Measurements from ENCODE around the gene ZNF579. TPM values are rescaled to one million over a fixed set of nuclear protein-coding genes. Genes with fewer than 3 reads are reported as not detected.

The ZNF579 gene
- 2.1 and 3.0 TPM in 2 replicates for total RNA-seq

GRCh38 chr19:55580628-55581144, at the start of gene ZNF579:
TSS of gene ZNF579 (minus strand) at chr19:55580848. CDS start at chr19:55579639, 1,209 bp downstream.

GRCh38 chr19:55624109-55625003, 43.7 kb upstream of the ZNF579 start, which contains the start of gene ZNF784:
TSS of gene ZNF784 (minus strand) at chr19:55624566. CDS start at chr19:55624561, 5 bp downstream.

GRCh38 chr19:55605637-55606470, 25.2 kb upstream of the ZNF579 start, which contains the start of gene ZNF865:
TSS of gene ZNF865 (plus strand) at chr19:55605647. CDS start at chr19:55613619, 7,972 bp downstream.

GRCh38 chr19:55599842-55600661, 19.4 kb upstream of the ZNF579 start, which contains the start of gene ZNF524:
TSS of gene ZNF524 (plus strand) at chr19:55600288. CDS start at chr19:55602113, 1,825 bp downstream.

GRCh38 chr19:55599468-55599841, 18.8 kb upstream of the ZNF579 start, which contains the start of gene FIZ1:
TSS of gene FIZ1 (minus strand) at chr19:55599517. CDS start at chr19:55597865, 1,652 bp downstream.

GRCh38 chr19:55545443-55545842, 35.2 kb downstream of the ZNF579 start, which contains the start of gene SBK3:
TSS of gene SBK3 (minus strand) at chr19:55545543. CDS start at chr19:55545543, 0 bp downstream.

GRCh38 chr19:55536951-55537740, 43.5 kb downstream of the ZNF579 start, which contains the start of gene SBK2:
TSS of gene SBK2 (minus strand) at chr19:55537133. CDS start at chr19:55536294, 839 bp downstream.

Other genes with a start within 250 kb of the ZNF579 start
- 4.8 and 6.7 TPM in 2 replicates for gene KMT5C, start 241.0 kb downstream of the ZNF579 start, total RNA-seq
- not detected in 2 replicates for gene COX6B2, start 226.1 kb downstream of the ZNF579 start, total RNA-seq
- gene GARIN5B, start 217.6 kb downstream of the ZNF579 start, total RNA-seq: not detected in 2 replicates
- 1.1 and 14.9 TPM in 2 replicates for gene IL11, start 210.4 kb downstream of the ZNF579 start, total RNA-seq
- not detected in 2 replicates for gene TMEM190, start 204.0 kb downstream of the ZNF579 start, total RNA-seq
- gene TMEM238, start 196.6 kb downstream of the ZNF579 start, total RNA-seq: 0.12 and 0.26 TPM in 2 replicates
- gene RPL28, start 194.9 kb downstream of the ZNF579 start, total RNA-seq: 153 and 182 TPM in 2 replicates
- gene UBE2S, start 173.1 kb downstream of the ZNF579 start, total RNA-seq: 73.4 and 105 TPM in 2 replicates
- not detected in 2 replicates for gene SHISA7, start 137.5 kb downstream of the ZNF579 start, total RNA-seq
- 49.1 and 52.8 TPM in 2 replicates for gene ISOC2, start 119.2 kb downstream of the ZNF579 start, total RNA-seq
- gene C19orf85, start 116.1 kb downstream of the ZNF579 start, total RNA-seq: not detected in 2 replicates
- 0.66 and 0.87 TPM in 2 replicates for gene ZNF628, start 104.2 kb downstream of the ZNF579 start, total RNA-seq
- 13.7 and 14.4 TPM in 2 replicates for gene NAT14, start 95.7 kb downstream of the ZNF579 start, total RNA-seq
- gene SSC5D, start 92.4 kb downstream of the ZNF579 start, total RNA-seq: 12.8 and 30.4 TPM in 2 replicates
- not detected in 2 replicates for gene SBK2, start 43.7 kb downstream of the ZNF579 start, total RNA-seq
- gene SBK3, start 35.3 kb downstream of the ZNF579 start, total RNA-seq: 0.19 TPM in 1 of 2 replicates, not detected in the other
- gene FIZ1, start 18.7 kb upstream of the ZNF579 start, total RNA-seq: 1.9 and 2.1 TPM in 2 replicates
- 10.1 and 11.9 TPM in 2 replicates for gene ZNF524, start 19.4 kb upstream of the ZNF579 start, total RNA-seq
- gene ZNF865, start 24.8 kb upstream of the ZNF579 start, total RNA-seq: 0.66 and 1.3 TPM in 2 replicates
- gene ZNF784, start 43.7 kb upstream of the ZNF579 start, total RNA-seq: 3.6 and 3.9 TPM in 2 replicates
- 5.5 and 5.8 TPM in 2 replicates for gene ZNF580, start 60.2 kb upstream of the ZNF579 start, total RNA-seq
- gene ZNF581, start 62.8 kb upstream of the ZNF579 start, total RNA-seq: 11.4 and 13.4 TPM in 2 replicates
- 8.9 and 9.5 TPM in 2 replicates for gene CCDC106, start 67.4 kb upstream of the ZNF579 start, total RNA-seq
- gene U2AF2, start 74.2 kb upstream of the ZNF579 start, total RNA-seq: 87.6 and 108 TPM in 2 replicates
- gene EPN1, start 94.4 kb upstream of the ZNF579 start, total RNA-seq: 44.5 and 80.6 TPM in 2 replicates
- not detected in 2 replicates for gene NLRP9, start 157.6 kb upstream of the ZNF579 start, total RNA-seq
- gene RFPL4A, start 178.2 kb upstream of the ZNF579 start, total RNA-seq: not detected in 2 replicates
- gene RFPL4AL1, start 188.3 kb upstream of the ZNF579 start, total RNA-seq: not detected in 2 replicates

Data from aortic smooth muscle cell (primary cell).